Suppressor macrophage (primary cell): ENCODE data around the gene AFF3.

Source experiments
- DNase-seq, 4 experiments: peaks; one replicate each; pipeline ENCODE4 v3.0.0-alpha.2; 2020 to 2022

The AFF3 gene

DNA sequence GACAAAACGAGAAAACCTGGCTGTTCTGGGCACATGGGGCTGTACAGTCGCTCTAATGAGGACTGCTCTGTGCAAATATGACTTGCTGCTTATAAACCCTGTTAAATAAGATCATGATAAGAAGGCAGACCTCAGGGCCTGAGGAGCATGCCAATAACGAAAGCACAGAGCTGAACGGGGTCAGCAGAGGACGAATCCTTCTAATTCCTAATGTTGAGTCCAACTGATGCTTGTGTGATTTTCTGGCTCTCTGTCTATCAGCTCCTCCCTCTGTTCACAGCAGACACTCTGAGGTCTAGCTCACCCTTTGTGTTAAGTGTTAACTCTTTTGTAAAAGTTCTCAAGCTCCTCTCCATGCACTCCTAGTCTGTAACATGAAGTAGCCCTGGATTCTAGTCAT is 485.4 kb downstream of the AFF3 start:
- no peak for DNase-seq

- no peak for DNase-seq
Measured at GRCh38 chr2:99653433-99653832, 489.0 kb downstream of the AFF3 start.

DNA sequence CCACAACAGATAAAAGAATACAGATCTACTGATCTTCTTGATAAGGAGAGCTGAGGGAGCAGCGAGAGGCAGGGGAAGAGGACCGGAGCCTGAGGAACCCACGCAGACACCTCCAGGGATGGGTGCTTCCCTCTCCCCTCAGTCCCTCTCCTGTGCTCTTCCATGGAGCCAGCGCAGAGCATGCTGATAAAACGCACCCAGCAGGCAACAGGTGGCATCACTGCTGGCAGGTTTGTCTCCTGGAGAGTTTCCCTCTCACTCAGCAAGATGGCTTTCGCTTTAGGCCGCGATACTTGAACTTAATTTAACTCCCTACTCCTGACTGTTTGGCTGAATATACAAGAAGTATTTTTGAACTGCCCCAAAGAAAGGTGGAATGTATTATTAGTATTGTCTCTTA is 489.5 kb downstream of the AFF3 start:
- no peak for DNase-seq

DNA sequence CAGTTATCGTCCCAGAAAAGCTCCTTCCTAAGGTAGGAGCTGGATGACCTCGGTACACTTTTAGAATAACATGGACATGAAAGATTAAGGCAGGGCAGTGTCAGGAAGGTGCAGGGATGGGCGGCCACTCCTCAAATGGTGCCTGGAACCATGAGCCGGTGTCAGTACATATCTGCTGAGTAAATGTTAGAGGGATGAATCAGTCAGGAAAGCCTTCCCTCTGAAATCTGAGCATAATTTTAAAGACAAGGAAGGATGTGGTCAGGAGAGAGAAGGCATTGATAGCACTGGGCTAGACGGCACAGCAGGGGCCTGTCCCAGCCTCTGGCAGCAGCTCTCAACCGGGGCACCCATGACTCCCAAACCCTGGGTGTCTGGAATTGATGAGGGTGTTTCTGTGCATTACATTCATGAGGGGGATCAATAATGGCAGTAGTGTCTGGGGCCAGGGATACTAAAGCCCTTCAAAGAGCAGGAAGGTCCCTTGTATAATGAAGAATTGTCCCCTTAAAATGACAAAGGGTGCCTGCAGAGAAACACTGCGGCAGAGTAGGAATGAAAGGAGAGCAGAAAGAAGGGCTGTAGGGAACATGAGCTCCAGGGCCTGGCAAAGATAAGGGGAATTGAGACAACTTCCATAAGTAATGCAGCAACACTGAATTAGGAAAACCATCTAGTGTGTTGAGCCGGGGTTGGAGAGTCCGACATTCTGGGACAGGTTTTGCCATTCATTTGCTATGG is 490.3 kb downstream of the AFF3 start:
- peak in 3 of 4 experiments; percentile 10 to 26 (median 12) for DNase-seq

DNA sequence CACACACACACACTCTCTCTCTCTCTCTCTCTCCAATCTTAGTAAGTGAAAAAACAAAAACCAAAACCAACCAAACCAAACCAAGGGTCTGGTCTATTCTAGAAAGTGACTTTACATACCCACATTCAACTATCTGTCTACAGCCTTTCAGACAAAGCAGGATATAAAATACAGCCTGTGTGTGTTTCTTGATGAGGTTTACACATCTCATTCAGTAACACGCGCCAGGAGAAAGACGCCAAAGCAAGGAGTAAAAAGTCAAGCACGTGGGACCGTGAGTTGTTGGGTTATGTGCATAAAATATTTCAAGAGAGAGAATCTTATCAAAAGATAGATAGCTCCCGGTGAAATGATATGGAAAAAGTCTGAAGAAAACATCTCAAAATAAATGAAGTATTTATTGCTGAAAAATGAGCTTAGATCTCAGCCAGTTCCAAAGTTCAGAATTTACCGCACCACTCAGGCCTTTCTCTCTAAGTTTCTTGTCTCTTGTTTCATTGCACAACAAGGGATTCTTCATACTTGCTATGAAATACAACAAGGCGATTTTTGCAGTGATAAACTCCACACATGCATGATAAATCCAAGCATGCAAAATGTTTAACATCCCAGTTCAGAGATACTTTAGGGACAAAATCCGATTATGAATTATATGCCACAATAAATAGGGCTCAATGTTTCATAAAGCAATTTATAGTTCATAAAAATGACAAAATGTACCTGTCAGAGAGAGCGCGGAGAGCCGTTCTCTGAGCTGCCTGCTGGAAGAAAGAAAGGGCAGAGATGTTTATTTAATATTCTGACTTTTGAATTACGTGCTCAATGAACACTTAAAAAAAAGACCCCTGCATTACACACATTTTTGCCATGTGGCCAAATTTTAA is 493.2 kb downstream of the AFF3 start:
- no peak for DNase-seq

GRCh38 chr2:99648178-99648844 is 494.1 kb downstream of the AFF3 start:
- peak; percentile 38 to 58 (median 52) for DNase-seq

- DNase-seq, result no peak
Measured at GRCh38 chr2:99645960-99646359, 496.4 kb downstream of the AFF3 start.

DNA sequence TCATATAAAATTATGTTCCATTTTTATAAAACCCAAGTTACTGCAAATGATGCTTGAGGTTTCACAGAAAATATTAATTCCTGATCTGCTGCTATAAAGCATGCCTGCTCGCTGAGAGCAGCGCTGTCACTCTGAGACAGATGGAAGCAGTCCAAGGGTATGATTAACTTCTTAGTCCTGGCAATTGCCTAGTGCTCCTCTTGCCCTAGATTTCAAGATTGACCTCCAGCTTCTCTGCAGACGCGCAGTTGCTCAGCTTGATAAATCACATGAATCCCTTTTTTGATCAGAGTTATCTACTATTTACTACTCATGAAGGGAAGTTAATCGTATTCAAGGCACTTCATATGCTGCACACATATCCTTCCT is 498.0 kb downstream of the AFF3 start:
- no peak for DNase-seq

DNA sequence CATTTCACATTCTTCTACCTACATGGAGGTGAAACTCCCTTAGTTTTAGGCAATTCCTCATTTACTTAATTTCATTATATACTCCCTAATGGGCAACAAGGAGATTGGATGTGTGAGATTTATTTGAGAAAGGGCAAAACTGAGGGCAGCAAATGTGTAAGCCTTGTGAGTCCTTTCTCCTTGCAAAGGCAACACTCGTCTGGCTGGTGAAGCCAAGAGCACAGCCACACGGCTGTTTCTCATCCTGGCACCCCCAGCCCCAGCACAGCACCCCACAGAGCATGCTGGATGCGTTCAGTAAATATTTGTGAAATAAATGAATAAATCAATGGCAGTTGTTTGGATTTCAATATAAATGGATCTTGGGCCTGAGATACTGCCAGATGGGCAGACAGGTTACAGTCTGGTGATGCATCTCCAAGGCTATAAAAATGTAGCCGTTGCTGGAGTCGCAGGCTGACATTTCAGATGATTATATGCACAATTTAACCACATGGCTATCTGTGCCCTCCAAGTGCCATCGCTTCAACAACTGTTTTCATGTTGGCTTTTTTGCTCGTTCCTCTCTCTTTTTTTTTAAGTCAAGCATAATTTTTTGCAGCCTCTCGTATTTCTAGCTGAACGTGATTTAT is 498.5 kb downstream of the AFF3 start:
- no peak for DNase-seq

- no peak for DNase-seq
Measured at GRCh38 chr2:99641999-99642398, 500.4 kb downstream of the AFF3 start.

- no peak for DNase-seq
Measured at GRCh38 chr2:99640635-99641151, 501.7 kb downstream of the AFF3 start.

DNA sequence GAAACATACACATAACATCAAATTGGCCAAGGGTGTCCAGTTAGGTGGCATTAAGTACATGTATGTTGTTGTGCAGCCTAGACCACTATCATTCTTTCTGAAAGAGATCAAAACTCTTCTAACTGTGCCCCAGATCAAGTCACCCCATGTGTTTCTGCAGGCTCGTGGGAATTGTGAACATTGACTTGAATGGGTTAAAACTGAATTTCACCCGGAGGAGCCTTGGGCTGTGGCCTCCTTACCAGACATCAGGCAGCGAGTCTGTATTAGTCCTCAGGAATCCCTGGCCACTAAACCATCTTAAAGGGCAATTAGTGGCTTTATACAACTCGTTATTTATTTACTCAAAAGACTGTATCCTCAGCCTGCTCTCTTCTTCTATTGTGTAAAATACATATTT is 503.6 kb downstream of the AFF3 start:
- no peak for DNase-seq

GRCh38 chr2:99637159-99637697 is 505.2 kb downstream of the AFF3 start:
- DNase-seq, result no peak

- peak in 3 of 4 experiments; percentile 20 to 29 (median 21) for DNase-seq
Measured at GRCh38 chr2:99636144-99637034, 506.0 kb downstream of the AFF3 start.

DNA sequence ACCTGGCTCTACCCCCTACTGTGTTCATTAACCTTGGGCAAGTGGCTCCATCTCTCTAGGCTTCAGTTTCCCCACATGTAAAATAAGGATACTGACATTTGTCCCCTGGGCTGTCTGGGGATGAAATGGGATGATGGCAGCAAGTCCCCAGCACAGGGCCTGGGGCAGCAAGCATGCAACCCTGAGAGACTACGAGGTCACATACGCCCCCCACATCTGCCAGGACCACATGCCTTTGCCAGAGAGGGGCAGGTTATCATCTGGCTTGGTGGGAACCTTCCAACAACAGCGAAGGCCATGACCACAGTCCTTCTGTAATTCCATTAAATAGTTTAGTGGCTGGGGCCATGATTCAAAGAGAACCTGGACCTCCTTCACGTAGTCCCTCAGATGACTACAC is 506.7 kb downstream of the AFF3 start:
- DNase-seq, result no peak

DNA sequence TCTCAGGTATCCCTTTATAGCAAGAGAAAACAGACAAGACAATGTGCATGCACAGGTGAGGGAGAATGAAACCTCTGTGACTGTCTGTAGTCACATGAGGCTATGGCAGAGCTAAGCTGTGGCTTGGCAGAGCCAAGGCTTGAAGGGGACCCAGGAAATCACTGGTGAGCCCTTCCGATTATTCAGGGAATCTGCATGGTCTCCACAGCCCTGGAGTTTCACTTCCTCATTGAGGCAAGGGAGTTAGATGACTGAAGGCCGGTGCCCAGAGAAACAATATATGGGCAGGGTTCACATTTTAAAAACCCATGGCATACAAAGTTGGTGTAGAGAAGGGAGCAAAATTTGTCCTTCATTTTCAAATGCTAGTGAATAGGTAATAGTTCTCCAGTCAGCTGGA is 508.2 kb downstream of the AFF3 start:
- DNase-seq, result peak; percentile 10 to 54 (median 32)

DNA sequence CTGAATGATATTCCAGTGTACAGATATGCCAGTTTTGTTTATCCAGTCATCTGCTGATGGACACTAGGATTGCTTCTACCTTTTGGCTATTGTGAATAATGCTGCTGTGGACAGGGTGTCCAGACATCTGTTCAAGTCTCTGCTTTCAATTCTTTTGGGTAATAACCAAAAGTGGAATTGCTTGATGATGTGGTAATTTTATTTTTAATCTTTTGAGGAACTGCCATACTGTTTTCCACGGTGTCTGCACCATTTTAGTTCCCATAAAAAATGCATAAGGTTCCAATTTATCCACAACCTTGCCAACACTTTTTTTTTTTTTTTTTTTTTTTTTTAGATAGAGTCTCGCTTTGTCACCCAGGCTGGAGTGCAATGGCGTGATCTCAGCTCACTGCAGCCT is 510.7 kb downstream of the AFF3 start:
- peak in 2 of 4 experiments; percentile 22 to 39 for DNase-seq

- DNase-seq, result no peak
Measured at GRCh38 chr2:99629320-99629719, 513.1 kb downstream of the AFF3 start.

- DNase-seq, result no peak
Measured at GRCh38 chr2:99626158-99626557, 516.2 kb downstream of the AFF3 start.

- no peak for DNase-seq
Measured at GRCh38 chr2:99624677-99625076, 517.7 kb downstream of the AFF3 start.

DNA sequence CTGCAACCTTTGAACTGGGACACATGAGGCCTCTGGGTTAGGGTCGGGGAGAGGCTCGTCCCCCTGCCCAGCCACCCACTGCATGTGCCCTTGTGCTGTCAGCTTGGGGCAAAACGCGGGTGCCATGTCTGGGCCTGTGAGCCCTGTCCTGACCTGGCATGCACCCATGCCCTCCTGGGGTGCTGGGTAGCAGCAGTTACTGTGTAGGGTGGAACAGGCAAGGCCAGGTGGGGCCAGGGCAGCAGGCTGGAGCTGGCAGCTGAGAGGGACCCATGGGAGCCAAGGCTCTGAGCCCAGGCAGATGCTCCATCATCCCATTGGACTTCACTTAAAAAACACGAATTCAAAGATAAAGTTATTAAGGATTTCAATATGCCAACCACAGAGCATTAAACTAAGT is 518.8 kb downstream of the AFF3 start:
- no peak for DNase-seq
